Esophagus mucosa (tissue), 1 donor: ENCODE data around the gene SSNA1. TPM values are rescaled to one million over a fixed set of nuclear protein-coding genes. Genes with fewer than 3 reads are reported as not detected.

Source experiments
- ATAC-seq: fragments of 200-7000 bp; cut with Tn5 transposase; one replicate; pipeline ENCODE4 v1.9.1; 2020
- total RNA-seq: library from RNA; stranded (reverse); gene quantifications from one replicate; pipeline ENCODE4 v1.2.4, GENCODE V29; 2023
- donor health status: DM: yes; HTN: yes; CAD: no.

The SSNA1 gene
- total RNA-seq, 1 donor from 2014 or later: 86.8 TPM

GRCh38 chr9:137222190-137223077 lies 34.0 kb downstream of the SSNA1 start, which contains the start of gene RNF208:
Gene RNF208 (minus strand): TSS chr9:137222240. CDS start chr9:137221212, 1,028 bp downstream.
- ATAC-seq: no peak

GRCh38 chr9:137223078-137223970 lies 34.8 kb downstream of the SSNA1 start:
- peak; percentile 67 for ATAC-seq

GRCh38 chr9:137224830-137225694 lies 36.6 kb downstream of the SSNA1 start, which contains the start of gene CYSRT1:
Gene CYSRT1 (plus strand): TSS chr9:137225174. CDS start chr9:137225622, 448 bp downstream.
- peak; percentile 48 for ATAC-seq

GRCh38 chr9:137225699-137226331 lies 37.3 kb downstream of the SSNA1 start:
- no peak for ATAC-seq

- peak; percentile 25 for ATAC-seq
These were observed 38.0 kb downstream of the SSNA1 start for GRCh38 chr9:137226338-137227053.

- ATAC-seq: peak; percentile 37
These were observed 38.8 kb downstream of the SSNA1 start, which contains the start of gene RNF224 for GRCh38 chr9:137227054-137227852. Gene RNF224 (plus strand): TSS chr9:137227502. CDS start chr9:137228336, 834 bp downstream.

- ATAC-seq: no peak
These were observed 39.5 kb downstream of the SSNA1 start for GRCh38 chr9:137227853-137228505.

GRCh38 chr9:137228506-137228967 lies 40.1 kb downstream of the SSNA1 start:
- ATAC-seq: no peak

- ATAC-seq: no peak
These were observed 40.8 kb downstream of the SSNA1 start for GRCh38 chr9:137228968-137229896.

GRCh38 chr9:137229903-137230704 lies 41.6 kb downstream of the SSNA1 start:
- ATAC-seq: no peak

GRCh38 chr9:137230705-137231371 lies 42.4 kb downstream of the SSNA1 start, which contains the start of gene SLC34A3:
Gene SLC34A3 (plus strand): TSS chr9:137230901. CDS start chr9:137231703, 802 bp downstream.
- ATAC-seq: no peak

- no peak for ATAC-seq
These were observed 43.0 kb downstream of the SSNA1 start for GRCh38 chr9:137231372-137232039.

GRCh38 chr9:137232101-137232500 lies 43.6 kb downstream of the SSNA1 start:
- no peak for ATAC-seq

GRCh38 chr9:137232510-137232909 lies 44.0 kb downstream of the SSNA1 start:
- ATAC-seq: no peak

- ATAC-seq: peak; percentile 0
These were observed 44.9 kb downstream of the SSNA1 start for GRCh38 chr9:137233143-137233980.
